A549 (cell line): ENCODE results near the gene RHEB. TPM values are rescaled to one million over a fixed set of nuclear protein-coding genes. Genes with fewer than 3 reads are reported as not detected.
"Not testable (repeated sequence)": the region's sequence is repeated elsewhere in the genome, so short reads cannot be mapped to it uniquely, and the experiment has no call there.

ENCODE experiments used
- ATAC-seq, 2 experiments: fragments of 200-7000 bp in 1 of 2; fragments of >200 bp in 1 of 2; cut with Nextera tagmentation in 1 of 2; cut with Tn5 transposase in 1 of 2; 3 replicates each; pipeline versions ENCODE4 v1.8.0 to v1.9.1; 2018 to 2020; ENCODE audit warnings: mild to moderate bottlenecking in 1 of 2, moderate library complexity in 1 of 2
- CTCF ChIA-PET: fragments of 300-600 bp; sonication (Branson Sonifier 250); formaldehyde crosslinking; extraction: SDS; loops from one replicate; lab custom pipeline; 2021; ENCODE audit warnings: antibody characterized with exemption, inconsistent platforms; lab: Yijun Ruan, JAX
- POLR2A ChIA-PET: fragments of 350-600 bp; formaldehyde crosslinking; extraction: SDS; loops from one replicate; lab custom pipeline; 2021; ENCODE audit warnings: antibody characterized with exemption, inconsistent platforms; lab: Yijun Ruan, JAX
- DNase-seq, 2 experiments: peaks; one replicate each; pipeline versions ENCODE4 v3.0.0 to v3.0.0-alpha.2; 2011 to 2016; ENCODE audit warnings: low read depth in 1 of 2, low spot score in 1 of 2
- FAIRE-seq: peaks from 2 replicates; lab custom pipeline; 2011; peaks lifted over from hg19 to GRCh38; lab: Jason Lieb, UNC
- H3K27ac ChIP-seq, 2 experiments: fragments of >200 bp; sonication (Bioruptor Twin); formaldehyde crosslinking; 3 replicates each; pipeline ENCODE4 v1.5.1; 2016 to 2017
- H3K4me1 ChIP-seq: fragments of >200 bp; sonication (Bioruptor Twin); formaldehyde crosslinking; 3 replicates; pipeline ENCODE4 v1.6.1; 2016
- H3K4me2 ChIP-seq: fragments of >200 bp; sonication (Bioruptor Twin); formaldehyde crosslinking; 3 replicates; pipeline ENCODE4 v1.6.1; 2016
- H3K4me3 ChIP-seq: fragments of >200 bp; sonication (Bioruptor Twin); formaldehyde crosslinking; 3 replicates; pipeline ENCODE4 v1.5.1; 2016
- H3K9me3 ChIP-seq: fragments of >200 bp; sonication (Bioruptor Twin); formaldehyde crosslinking; 3 replicates; pipeline ENCODE4 v1.6.1; 2016
- ATOH8 ChIP-seq: fragments of 250-450 bp; sonication (Bioruptor Pico); IDR thresholded peaks from 2 replicates; pipeline ENCODE4 v1.5.0; 2020; ENCODE audit warnings: low read depth, mild to moderate bottlenecking, moderate library complexity
- BHLHE40 ChIP-seq: IDR thresholded peaks from 2 replicates; pipeline ENCODE4 v1.6.1; 2012; ENCODE audit warnings: low read depth, low read length, inconsistent platforms
- CEBPB ChIP-seq, 2 experiments: fragments of >200 bp in 1 of 2; sonication (Bioruptor Twin) in 1 of 2; formaldehyde crosslinking in 1 of 2; IDR thresholded peaks; 2 replicates each; pipeline ENCODE4 v1.6.1; 2012 to 2016
- FOSL2 ChIP-seq, 2 experiments: fragments of 450-650 bp in 1 of 2; fragments of >200 bp in 1 of 2; sonication (Bioruptor Twin) in 1 of 2; formaldehyde crosslinking; IDR thresholded peaks; 2 replicates each; pipeline versions ENCODE4 v1.5.0 to v1.6.1; 2016 to 2020; ENCODE audit warnings: mild to moderate bottlenecking in 1 of 2, moderate library complexity in 1 of 2
- GATA3 ChIP-seq: IDR thresholded peaks from 2 replicates; pipeline ENCODE4 v1.6.1; 2012; ENCODE audit warnings: borderline replicate concordance
- HES2 ChIP-seq: fragments of >200 bp; sonication (Bioruptor Twin); formaldehyde crosslinking; IDR thresholded peaks from 2 replicates; pipeline ENCODE4 v1.6.1; 2016
- HMGXB4 ChIP-seq: fragments of 250-450 bp; sonication (Bioruptor Pico); IDR thresholded peaks from 2 replicates; pipeline ENCODE4 v1.5.0; 2021; ENCODE audit warnings: mild to moderate bottlenecking, moderate library complexity, borderline replicate concordance
- HOXB5 ChIP-seq: fragments of 250-450 bp; sonication (Bioruptor Pico); IDR thresholded peaks from 2 replicates; pipeline ENCODE4 v1.5.0; 2020; ENCODE audit warnings: mild to moderate bottlenecking, moderate library complexity
- JUN ChIP-seq, 2 experiments: fragments of >200 bp; sonication (Bioruptor Twin); formaldehyde crosslinking; IDR thresholded peaks; 2 replicates in 1 of 2; 3 replicates in 1 of 2; pipeline ENCODE4 v1.6.1; 2016 to 2017
- MYC ChIP-seq: IDR thresholded peaks from 2 replicates; pipeline ENCODE4 v1.6.1; 2012; ENCODE audit warnings: mild to moderate bottlenecking, inconsistent platforms, low read length, improper control_type of control experiment, borderline replicate concordance
- NR3C1 ChIP-seq: fragments of >200 bp; sonication (Bioruptor Twin); formaldehyde crosslinking; IDR thresholded peaks from 3 replicates; pipeline ENCODE4 v1.6.1; 2017
- PHF8 ChIP-seq: fragments of 200-600 bp; sonication (generic); IDR thresholded peaks from 2 replicates; pipeline ENCODE4 v1.6.1; 2016; ENCODE audit warnings: low read depth, mild to moderate bottlenecking, antibody characterized with exemption, moderate library complexity, borderline replicate concordance
- RAD21 ChIP-seq, 2 experiments: fragments of >200 bp in 1 of 2; sonication (Bioruptor Twin) in 1 of 2; formaldehyde crosslinking in 1 of 2; IDR thresholded peaks in 1 of 2; conservative IDR thresholded peaks in 1 of 2; 2 replicates in 1 of 2; 3 replicates in 1 of 2; pipeline ENCODE4 v1.6.1; 2012 to 2018; ENCODE audit warnings: inconsistent platforms in 1 of 2
- RARB ChIP-seq: fragments of 250-450 bp; sonication (Bioruptor Pico); IDR thresholded peaks from 2 replicates; pipeline ENCODE4 v1.8.0; 2021; ENCODE audit warnings: mild to moderate bottlenecking, moderate library complexity
- RCOR1 ChIP-seq: fragments of 150-350 bp; IDR thresholded peaks from 2 replicates; pipeline ENCODE4 v1.6.1; 2014; ENCODE audit warnings: antibody characterized with exemption, low read length, low read depth
- TP53 ChIP-seq: fragments of 250-450 bp; sonication (Bioruptor Pico); IDR thresholded peaks from 2 replicates; pipeline ENCODE4 v1.5.0; 2021; ENCODE audit warnings: mild to moderate bottlenecking, moderate library complexity
- WGBS: methylation state at CpG from one replicate; pipeline ENCODE4 v1.1.6; 2017; ENCODE audit errors: missing lambda C conversion rate; 5-methylcytosine and 5-hydroxymethylcytosine counted together
- polyA plus RNA-seq, 4 experiments: library from polyadenylated mRNA; depleted of rRNA in 3 of 4; stranded (reverse); fragments of >200 nt; fragmentation: RNase III in 1 of 4; extraction: RNeasy Plus Mini Kit Qiagen cat#74134 plus additional on column Dnase treatment in 1 of 4; gene quantifications; 2 replicates in 3 of 4; 3 replicates in 1 of 4; pipeline ENCODE4 v1.2.3, GENCODE V29; 2011 to 2017
- TF ChIP-seq, protein P1 (sequence below): IDR thresholded peaks from 2 replicates; pipeline ENCODE4 v1.6.1; 2012
- TF ChIP-seq, protein P2 (sequence below): IDR thresholded peaks from 2 replicates; pipeline ENCODE4 v1.6.1; 2012
- TF ChIP-seq, protein P3 (sequence below): fragments of >200 bp; sonication (Bioruptor Twin); formaldehyde crosslinking; IDR thresholded peaks from 3 replicates; pipeline ENCODE4 v1.5.1; 2016

RHEB gene
- polyA plus RNA-seq, 2 of the 4 experiments (the other 2 are of a cell fraction), result 110 to 198 TPM

DNA sequence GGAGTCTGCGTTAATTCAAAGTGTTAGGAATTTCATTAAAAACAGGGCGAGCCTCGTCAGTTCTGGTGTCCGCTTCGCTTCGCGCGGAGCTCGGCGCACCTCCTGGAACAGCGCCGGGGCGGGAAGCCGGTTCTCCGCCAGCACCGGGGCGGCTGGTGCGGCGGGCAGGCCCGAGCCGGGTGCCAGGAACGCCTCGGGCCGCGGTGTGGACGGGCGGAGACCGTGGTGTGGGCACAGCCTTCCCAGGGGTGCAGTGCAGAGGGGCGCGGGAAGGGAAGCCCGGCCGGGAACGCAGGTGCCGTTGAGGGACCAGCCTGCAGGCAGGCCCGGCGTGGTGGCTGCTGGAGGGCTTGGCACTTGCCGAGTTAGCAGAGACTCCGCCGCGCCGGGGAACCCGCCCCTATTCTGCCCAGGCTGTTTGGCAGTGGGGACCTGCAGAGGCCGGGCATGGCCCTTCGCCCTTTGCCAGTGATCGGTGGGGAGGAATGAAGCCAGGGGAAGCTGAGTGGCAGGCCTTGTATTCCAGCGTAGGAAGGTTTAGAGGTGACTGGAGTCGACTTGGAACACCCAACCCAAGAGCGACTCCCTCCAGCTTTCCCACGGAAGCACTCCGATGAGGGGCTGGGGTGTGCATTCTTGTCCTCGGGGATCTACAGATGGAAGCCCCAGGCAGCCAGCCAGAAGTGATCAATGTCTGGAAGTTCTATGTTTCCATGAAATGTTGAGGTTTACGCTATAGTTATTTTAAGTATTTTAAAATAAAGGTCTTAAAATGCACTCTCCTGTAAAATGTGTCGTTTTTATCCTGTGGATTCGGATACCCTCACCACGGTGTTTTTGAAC is 945 bp upstream of the RHEB start:
- DNase-seq, result no peak
- ATAC-seq, result no peak
- 80% methylated on average over 43 of the region's 55 CpGs for WGBS
- H3K4me1 ChIP-seq, result peaks cover 23% of the 10 kb centered on the region
- H3K9me3 ChIP-seq, result no peaks in the 10 kb centered on the region
- peak overlapping the region; percentile 85 for H3K4me2 ChIP-seq
- CTCF ChIA-PET, result interaction anchor here (1.0 to 3.3 kb wide), 4 partner anchors 37 to 238 kb away, joined by 3 to 13 read pairs (median 4); no protein-coding TSS in a partner anchor
- H3K27ac ChIP-seq, result peak overlapping the region; percentile 97 to 99
- POLR2A ChIA-PET, result interaction anchor here (1.0 to 2.2 kb wide), 8 partner anchors 10 to 152 kb away, joined by 3 to 12 read pairs (median 6); no protein-coding TSS in a partner anchor
- no peak for FAIRE-seq
- no peak for TF ChIP-seq PHF8
- TF ChIP-seq, protein P1, sequence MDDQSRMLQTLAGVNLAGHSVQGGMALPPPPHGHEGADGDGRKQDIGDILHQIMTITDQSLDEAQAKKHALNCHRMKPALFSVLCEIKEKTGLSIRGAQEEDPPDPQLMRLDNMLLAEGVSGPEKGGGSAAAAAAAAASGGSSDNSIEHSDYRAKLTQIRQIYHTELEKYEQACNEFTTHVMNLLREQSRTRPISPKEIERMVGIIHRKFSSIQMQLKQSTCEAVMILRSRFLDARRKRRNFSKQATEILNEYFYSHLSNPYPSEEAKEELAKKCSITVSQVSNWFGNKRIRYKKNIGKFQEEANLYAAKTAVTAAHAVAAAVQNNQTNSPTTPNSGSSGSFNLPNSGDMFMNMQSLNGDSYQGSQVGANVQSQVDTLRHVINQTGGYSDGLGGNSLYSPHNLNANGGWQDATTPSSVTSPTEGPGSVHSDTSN, result no peak
- TF ChIP-seq TP53 (CRISPR knock-in tag), result peak; percentile 52; the same call in 1 of the 2 replicates
- no peak for TF ChIP-seq HMGXB4 (CRISPR knock-in tag)
- H3K4me3 ChIP-seq, result peak overlapping the region; percentile 65

GRCh38 chr7:151518947-151519764 is 539 bp downstream of the RHEB start:
- peak overlapping the region; percentile 97 to 99 for H3K27ac ChIP-seq
- peaks cover 23% of the 10 kb centered on the region for H3K4me1 ChIP-seq
- peak overlapping the region; percentile 99 for H3K4me2 ChIP-seq
- FAIRE-seq, H3K9me3 ChIP-seq: not testable (repeated sequence)
- 1% methylated on average over 17 of the region's 118 CpGs for WGBS
- DNase-seq (peak in 1 of 2 experiments; percentile 27), ATAC-seq (peak; percentile 77 to 83)
- CTCF ChIA-PET, result interaction anchor here (0.9 to 3.3 kb wide), 4 partner anchors 8 to 240 kb away, joined by 3 to 13 read pairs (median 4); no protein-coding TSS in a partner anchor
- H3K4me3 ChIP-seq, result peak overlapping the region; percentile 65
- POLR2A ChIA-PET, result interaction anchor here (0.6 to 2.2 kb wide), 12 partner anchors 8 to 151 kb away, joined by 3 to 12 read pairs (median 5); no protein-coding TSS in a partner anchor
- TF ChIP-seq RAD21 (conservative IDR thresholded peaks at IDR 0.05 in 1 of 2, IDR thresholded peaks at IDR 0.05 in 1 of 2) (peak in 1 of 2 experiments; percentile 31; a peak in 2 of 5 replicates), BHLHE40 (0 out of 2 replicates have a peak, but pooled peaks have one; percentile 19), PHF8 (peak; percentile 65; the same call in 1 of the 2 replicates), JUN (IDR thresholded peaks at IDR 0.05) (peak in 1 of 2 experiments; percentile 69; a peak in 3 of 5 replicates), MYC (peak; percentile 42; the same call in 1 of the 2 replicates), CEBPB (IDR thresholded peaks at IDR 0.05) (peak in 1 of 2 experiments; percentile 25; a peak in 1 of 4 replicates)
- TF ChIP-seq, protein P2, sequence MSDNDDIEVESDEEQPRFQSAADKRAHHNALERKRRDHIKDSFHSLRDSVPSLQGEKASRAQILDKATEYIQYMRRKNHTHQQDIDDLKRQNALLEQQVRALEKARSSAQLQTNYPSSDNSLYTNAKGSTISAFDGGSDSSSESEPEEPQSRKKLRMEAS, result peak; percentile 63

DNA sequence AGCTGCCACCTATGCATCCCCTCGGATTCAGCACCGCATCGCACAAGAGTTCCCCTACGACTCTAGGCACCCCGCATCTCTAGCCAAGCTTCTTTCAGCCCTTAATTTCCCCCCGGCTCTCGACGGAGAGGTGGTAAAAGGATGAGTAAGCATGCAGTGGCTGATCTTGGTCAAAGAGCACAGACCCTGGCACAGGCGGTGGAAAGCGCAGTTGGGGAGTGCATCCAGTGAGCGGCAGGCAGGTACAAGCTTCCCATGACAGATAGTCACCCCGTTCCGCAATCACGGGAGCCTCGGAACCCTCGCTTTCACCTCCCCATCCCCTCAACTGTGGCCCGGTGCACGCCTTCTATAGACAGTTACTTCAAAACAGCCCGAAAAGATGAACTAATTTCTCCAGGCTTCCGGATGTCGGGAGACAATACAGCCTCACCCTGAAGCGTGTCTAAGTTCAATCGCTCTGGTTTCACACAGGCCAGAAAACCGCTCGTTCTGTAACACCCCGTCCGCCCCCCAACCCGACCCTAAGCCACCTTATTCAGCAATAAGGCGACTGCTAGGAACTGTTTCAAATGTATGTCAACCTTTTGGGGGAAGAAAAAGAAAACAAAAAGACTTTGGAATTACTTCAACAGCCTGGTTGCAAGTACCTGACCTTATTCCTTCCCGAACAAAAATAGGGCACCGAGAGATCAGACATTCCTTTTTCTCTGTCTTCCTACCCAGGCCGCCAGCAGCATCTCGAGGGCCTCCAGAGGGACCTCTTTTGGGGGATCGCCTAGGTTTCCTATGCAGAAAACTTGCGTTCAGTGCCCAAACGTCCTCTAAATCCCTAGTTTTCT is 1.4 kb downstream of the RHEB start:
- peak overlapping the region; percentile 99 for H3K4me2 ChIP-seq
- ChIA-PET CTCF (interaction anchor here (0.6 to 3.3 kb wide), 9 partner anchors 7 to 240 kb away, joined by 3 to 13 read pairs (median 4); no protein-coding TSS in a partner anchor), POLR2A (interaction anchor here (0.6 to 2.2 kb wide), 7 partner anchors 9 to 241 kb away, joined by 3 to 12 read pairs (median 4); no protein-coding TSS in a partner anchor)
- ATAC-seq, result peak; percentile 8 to 42; a peak in 4 of 6 replicates
- peaks cover 23% of the 10 kb centered on the region for H3K4me1 ChIP-seq
- peak in 1 of 2 experiments; percentile 54 for DNase-seq
- H3K9me3 ChIP-seq, result no peaks in the 10 kb centered on the region
- WGBS, result 4% methylated on average over 36 of the region's 36 CpGs
- peak overlapping the region; percentile 65 for H3K4me3 ChIP-seq
- peak overlapping the region; percentile 97 to 99 for H3K27ac ChIP-seq
- no peak for FAIRE-seq
- TF ChIP-seq, protein P3, sequence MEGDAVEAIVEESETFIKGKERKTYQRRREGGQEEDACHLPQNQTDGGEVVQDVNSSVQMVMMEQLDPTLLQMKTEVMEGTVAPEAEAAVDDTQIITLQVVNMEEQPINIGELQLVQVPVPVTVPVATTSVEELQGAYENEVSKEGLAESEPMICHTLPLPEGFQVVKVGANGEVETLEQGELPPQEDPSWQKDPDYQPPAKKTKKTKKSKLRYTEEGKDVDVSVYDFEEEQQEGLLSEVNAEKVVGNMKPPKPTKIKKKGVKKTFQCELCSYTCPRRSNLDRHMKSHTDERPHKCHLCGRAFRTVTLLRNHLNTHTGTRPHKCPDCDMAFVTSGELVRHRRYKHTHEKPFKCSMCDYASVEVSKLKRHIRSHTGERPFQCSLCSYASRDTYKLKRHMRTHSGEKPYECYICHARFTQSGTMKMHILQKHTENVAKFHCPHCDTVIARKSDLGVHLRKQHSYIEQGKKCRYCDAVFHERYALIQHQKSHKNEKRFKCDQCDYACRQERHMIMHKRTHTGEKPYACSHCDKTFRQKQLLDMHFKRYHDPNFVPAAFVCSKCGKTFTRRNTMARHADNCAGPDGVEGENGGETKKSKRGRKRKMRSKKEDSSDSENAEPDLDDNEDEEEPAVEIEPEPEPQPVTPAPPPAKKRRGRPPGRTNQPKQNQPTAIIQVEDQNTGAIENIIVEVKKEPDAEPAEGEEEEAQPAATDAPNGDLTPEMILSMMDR, result no peak
- TF ChIP-seq GATA3 (no peak), ATOH8 (CRISPR knock-in tag) (no peak), RCOR1 (no peak), RARB (CRISPR knock-in tag) (no peak), NR3C1 (no peak), FOSL2 (IDR thresholded peaks at IDR 0.05) (no peak), FOSL2 (CRISPR knock-in tag; IDR thresholded peaks at IDR 0.05) (no peak), HOXB5 (CRISPR knock-in tag) (no peak), HES2 (no peak)
